ENCODE data around the gene TMED9. TPM values are rescaled to one million over a fixed set of nuclear protein-coding genes. Genes with fewer than 3 reads are reported as not detected.

TMED9 gene
- total and polyA plus RNA-seq, 4 donors = 53.6 to 147 (median 101) TPM

DNA sequence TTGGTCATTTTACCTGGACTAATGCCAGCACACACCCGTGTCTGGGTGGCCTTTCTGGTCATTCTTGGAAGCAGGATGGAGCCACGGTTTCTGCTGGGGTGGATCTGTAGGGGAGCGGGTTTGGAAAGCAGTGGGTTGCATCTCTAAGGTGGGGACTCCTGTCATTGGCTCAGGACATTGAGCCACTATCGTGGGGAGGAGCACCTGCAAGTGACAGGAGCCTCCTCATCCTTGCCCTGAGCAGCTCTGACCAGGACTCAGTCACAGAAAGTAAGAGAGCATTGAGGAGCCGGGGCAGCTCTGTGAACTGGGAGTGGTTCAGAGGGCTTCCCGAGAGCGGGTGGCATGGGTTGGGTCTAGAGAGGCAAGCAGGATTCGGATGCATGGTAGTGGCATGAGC is 11.6 kb downstream of the TMED9 start:
- no peak for DNase-seq (ENCODE audit: low read depth in 4 of 6, low spot score in 6 of 6)
- Histone ChIP-seq H3K27me3 (ENCODE audit: control insufficient read depth, insufficient read depth, low read length) (no peaks in the 10 kb centered on the region), H3K9me3 (ENCODE audit: control insufficient read depth, insufficient read depth, low read length) (no peaks in the 10 kb centered on the region), H3K4me3 (ENCODE audit: low read depth, low read length) (no peak overlapping the region), H3K27ac (ENCODE audit: low read depth, low read length) (no peak overlapping the region), H3K4me1 (ENCODE audit: control insufficient read depth, insufficient read depth, low read length) (peaks cover 48% of the 10 kb centered on the region), H3K36me3 (ENCODE audit: control insufficient read depth, insufficient read depth, low read length) (peaks cover 57% of the 10 kb centered on the region)
- 88% methylated on average over 8 of the region's 8 CpGs for WGBS (ENCODE audit: insufficient coverage)

DNA sequence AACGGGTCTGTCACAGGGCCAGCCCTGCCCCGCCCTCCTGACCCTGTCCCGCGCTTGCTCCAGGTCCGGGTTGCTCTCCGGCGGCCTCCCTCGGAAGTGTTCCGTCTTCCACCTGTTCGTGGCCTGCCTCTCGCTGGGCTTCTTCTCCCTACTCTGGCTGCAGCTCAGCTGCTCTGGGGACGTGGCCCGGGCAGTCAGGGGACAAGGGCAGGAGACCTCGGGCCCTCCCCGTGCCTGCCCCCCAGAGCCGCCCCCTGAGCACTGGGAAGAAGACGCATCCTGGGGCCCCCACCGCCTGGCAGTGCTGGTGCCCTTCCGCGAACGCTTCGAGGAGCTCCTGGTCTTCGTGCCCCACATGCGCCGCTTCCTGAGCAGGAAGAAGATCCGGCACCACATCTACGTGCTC is 12.1 kb downstream of the TMED9 start:
- no peak for DNase-seq (ENCODE audit: low read depth in 4 of 6, low spot score in 6 of 6)
- Histone ChIP-seq H3K36me3 (ENCODE audit: control insufficient read depth, insufficient read depth, low read length) (peaks cover 62% of the 10 kb centered on the region), H3K4me3 (ENCODE audit: low read depth, low read length) (no peak overlapping the region), H3K27me3 (ENCODE audit: control insufficient read depth, insufficient read depth, low read length) (no peaks in the 10 kb centered on the region), H3K9me3 (ENCODE audit: control insufficient read depth, insufficient read depth, low read length) (no peaks in the 10 kb centered on the region), H3K27ac (ENCODE audit: low read depth, low read length) (no peak overlapping the region), H3K4me1 (ENCODE audit: control insufficient read depth, insufficient read depth, low read length) (peaks cover 46% of the 10 kb centered on the region)
- WGBS (ENCODE audit: insufficient coverage) = 95% methylated on average over 27 of the region's 27 CpGs

DNA sequence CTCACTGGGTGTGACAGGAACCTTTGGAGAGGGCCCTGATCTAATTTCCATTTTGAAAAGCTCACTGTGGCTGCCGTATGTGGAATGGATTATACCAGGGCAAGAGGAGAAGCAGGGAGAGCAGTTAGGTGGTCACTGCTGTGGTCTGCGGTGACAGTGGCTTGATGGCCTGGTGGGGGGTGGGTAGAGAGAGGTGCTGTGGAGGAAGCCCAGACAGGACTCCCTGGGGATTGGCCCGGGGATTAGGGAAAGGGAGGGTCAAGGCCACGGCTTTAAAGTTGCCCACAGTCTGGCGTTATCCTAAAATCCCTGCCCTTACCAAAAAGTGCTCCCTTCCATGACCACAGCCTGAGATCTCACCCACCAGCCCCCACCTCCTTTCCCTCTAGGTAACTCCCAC is 12.7 kb downstream of the TMED9 start:
- peaks cover 67% of the 10 kb centered on the region for H3K36me3 ChIP-seq (ENCODE audit: control insufficient read depth, insufficient read depth, low read length)
- H3K4me1 ChIP-seq (ENCODE audit: control insufficient read depth, insufficient read depth, low read length) = peaks cover 41% of the 10 kb centered on the region
- H3K27me3 ChIP-seq (ENCODE audit: control insufficient read depth, insufficient read depth, low read length) = no peaks in the 10 kb centered on the region
- no peak overlapping the region for H3K27ac ChIP-seq (ENCODE audit: low read depth, low read length)
- H3K9me3 ChIP-seq (ENCODE audit: control insufficient read depth, insufficient read depth, low read length) = no peaks in the 10 kb centered on the region
- no peak overlapping the region for H3K4me3 ChIP-seq (ENCODE audit: low read depth, low read length)
- no peak for DNase-seq (ENCODE audit: low read depth in 4 of 6, low spot score in 6 of 6)
- 87% methylated on average over 3 of the region's 5 CpGs for WGBS (ENCODE audit: insufficient coverage)

DNA sequence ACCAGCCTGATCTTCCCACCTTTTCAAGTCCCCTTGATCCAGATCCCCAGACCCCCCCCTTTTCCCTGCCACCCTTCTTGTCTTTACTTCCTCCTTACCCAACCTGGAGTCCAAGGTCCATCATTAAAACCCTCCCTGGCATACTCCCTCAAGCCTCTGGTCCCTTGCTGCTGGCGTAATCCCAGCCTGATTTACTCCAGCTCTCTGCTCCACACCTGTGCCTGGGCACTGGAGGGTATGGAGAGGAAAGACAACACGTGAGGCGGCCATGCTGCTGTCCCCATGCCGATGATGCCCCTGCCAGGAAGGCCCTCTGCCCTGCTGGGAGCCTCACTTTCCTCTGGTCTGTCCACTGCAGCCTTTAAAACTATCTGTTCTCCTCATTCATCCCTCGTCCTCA is 13.1 kb downstream of the TMED9 start:
- peaks cover 71% of the 10 kb centered on the region for H3K36me3 ChIP-seq (ENCODE audit: control insufficient read depth, insufficient read depth, low read length)
- DNase-seq (ENCODE audit: low read depth in 4 of 6, low spot score in 6 of 6) = no peak
- no peaks in the 10 kb centered on the region for H3K27me3 ChIP-seq (ENCODE audit: control insufficient read depth, insufficient read depth, low read length)
- H3K27ac ChIP-seq (ENCODE audit: low read depth, low read length) = no peak overlapping the region
- H3K4me1 ChIP-seq (ENCODE audit: control insufficient read depth, insufficient read depth, low read length) = peaks cover 40% of the 10 kb centered on the region
- 83% methylated on average over 4 of the region's 5 CpGs for WGBS (ENCODE audit: insufficient coverage)
- no peak overlapping the region for H3K4me3 ChIP-seq (ENCODE audit: low read depth, low read length)
- no peaks in the 10 kb centered on the region for H3K9me3 ChIP-seq (ENCODE audit: control insufficient read depth, insufficient read depth, low read length)

DNA sequence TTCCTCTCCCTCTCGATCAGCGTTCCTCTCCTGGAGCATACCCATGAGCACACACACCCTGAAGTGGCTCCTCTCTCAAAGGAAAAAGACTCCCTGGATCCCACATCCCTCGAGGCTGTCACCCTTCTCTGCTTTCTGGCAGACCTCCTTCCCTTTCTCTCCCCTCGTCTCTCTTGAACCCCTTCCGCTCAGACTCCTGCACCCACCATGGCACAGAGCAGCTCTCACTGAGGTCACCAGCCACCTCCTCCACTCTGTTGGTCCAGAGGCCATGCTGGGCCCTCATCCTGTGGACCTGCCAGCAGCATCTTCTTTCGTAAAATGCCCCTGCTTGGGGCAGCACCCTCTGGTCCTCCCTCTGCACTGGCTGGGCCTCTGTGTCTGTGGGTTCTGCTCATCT is 13.7 kb downstream of the TMED9 start:
- WGBS (ENCODE audit: insufficient coverage) = 78% methylated on average over 6 of the region's 6 CpGs
- Histone ChIP-seq H3K27ac (ENCODE audit: low read depth, low read length) (no peak overlapping the region), H3K27me3 (ENCODE audit: control insufficient read depth, insufficient read depth, low read length) (no peaks in the 10 kb centered on the region), H3K36me3 (ENCODE audit: control insufficient read depth, insufficient read depth, low read length) (peaks cover 76% of the 10 kb centered on the region), H3K4me1 (ENCODE audit: control insufficient read depth, insufficient read depth, low read length) (peaks cover 35% of the 10 kb centered on the region), H3K9me3 (ENCODE audit: control insufficient read depth, insufficient read depth, low read length) (no peaks in the 10 kb centered on the region), H3K4me3 (ENCODE audit: low read depth, low read length) (no peak overlapping the region)
- DNase-seq (ENCODE audit: low read depth in 4 of 6, low spot score in 6 of 6) = no peak

DNA sequence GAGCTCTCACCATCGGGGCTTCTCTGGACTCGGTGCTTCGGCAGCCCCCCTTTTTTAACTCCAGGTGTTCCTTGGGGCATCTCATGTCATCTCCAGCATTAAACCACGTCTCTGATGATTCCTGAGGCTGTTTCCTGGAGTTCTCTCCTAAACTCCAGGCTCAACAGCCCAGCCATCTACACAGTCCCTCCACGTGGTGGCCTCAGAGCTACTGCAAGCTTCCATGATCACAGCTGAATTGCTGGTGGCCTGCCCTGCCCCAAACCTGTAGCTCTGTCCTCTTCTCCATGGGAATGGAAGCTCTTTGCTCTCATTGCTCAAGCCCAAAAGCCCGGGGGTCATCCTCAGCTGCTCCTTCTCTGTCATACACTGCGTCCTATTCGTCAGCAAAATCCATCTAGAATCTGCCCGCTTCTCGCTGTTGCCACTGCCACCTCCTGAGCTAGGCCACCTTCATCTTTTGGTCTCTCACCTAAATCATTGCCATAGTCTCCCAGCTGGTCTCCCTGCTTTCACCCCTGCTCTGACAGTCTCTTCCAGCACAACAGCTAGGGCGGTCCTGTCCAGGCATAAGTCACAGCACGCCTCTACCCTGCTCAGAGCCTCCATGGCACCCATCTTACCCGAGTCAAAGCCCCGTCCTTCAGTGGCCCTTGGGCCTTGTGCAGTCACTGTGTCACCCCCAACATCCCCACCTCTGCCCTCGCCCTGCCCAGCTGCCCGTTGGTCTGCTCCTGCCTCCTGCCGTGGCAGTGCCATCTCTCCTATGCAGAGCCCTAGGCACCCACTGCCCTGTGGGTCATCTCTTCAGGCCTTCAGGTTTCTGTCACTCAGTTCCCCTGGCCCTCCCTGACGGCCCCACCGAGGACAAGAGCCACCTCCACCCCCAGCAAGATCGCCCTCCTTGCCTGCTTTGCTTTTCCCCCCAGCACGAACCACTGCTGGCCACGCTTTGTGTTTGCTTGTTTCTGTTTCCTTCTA is 14.4 kb downstream of the TMED9 start:
- 92% methylated on average over 21 of the region's 22 CpGs for WGBS (ENCODE audit: insufficient coverage)
- no peak for DNase-seq (ENCODE audit: low read depth in 4 of 6, low spot score in 6 of 6)
- Histone ChIP-seq H3K9me3 (ENCODE audit: control insufficient read depth, insufficient read depth, low read length) (no peaks in the 10 kb centered on the region), H3K27ac (ENCODE audit: low read depth, low read length) (no peak overlapping the region), H3K4me1 (ENCODE audit: control insufficient read depth, insufficient read depth, low read length) (peaks cover 28% of the 10 kb centered on the region), H3K36me3 (ENCODE audit: control insufficient read depth, insufficient read depth, low read length) (peaks cover 79% of the 10 kb centered on the region), H3K27me3 (ENCODE audit: control insufficient read depth, insufficient read depth, low read length) (no peaks in the 10 kb centered on the region), H3K4me3 (ENCODE audit: low read depth, low read length) (no peak overlapping the region)

DNA sequence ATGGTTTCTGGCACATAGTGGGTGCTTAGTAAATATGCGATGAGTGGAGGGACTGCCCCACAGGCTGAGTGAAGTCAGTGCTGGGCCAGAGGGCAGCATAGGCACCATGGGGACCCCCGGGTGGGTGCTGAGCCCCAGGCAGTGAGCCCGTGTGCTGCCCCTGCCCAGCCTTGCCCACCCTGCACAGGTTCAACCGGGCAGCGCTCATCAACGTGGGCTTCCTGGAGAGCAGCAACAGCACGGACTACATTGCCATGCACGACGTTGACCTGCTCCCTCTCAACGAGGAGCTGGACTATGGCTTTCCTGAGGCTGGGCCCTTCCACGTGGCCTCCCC is 15.1 kb downstream of the TMED9 start:
- Histone ChIP-seq H3K27ac (ENCODE audit: low read depth, low read length) (no peak overlapping the region), H3K27me3 (ENCODE audit: control insufficient read depth, insufficient read depth, low read length) (no peaks in the 10 kb centered on the region), H3K36me3 (ENCODE audit: control insufficient read depth, insufficient read depth, low read length) (peaks cover 84% of the 10 kb centered on the region), H3K4me3 (ENCODE audit: low read depth, low read length) (no peak overlapping the region), H3K4me1 (ENCODE audit: control insufficient read depth, insufficient read depth, low read length) (peaks cover 21% of the 10 kb centered on the region), H3K9me3 (ENCODE audit: control insufficient read depth, insufficient read depth, low read length) (no peaks in the 10 kb centered on the region)
- no peak for DNase-seq (ENCODE audit: low read depth in 4 of 6, low spot score in 6 of 6)
- 53% methylated on average over 11 of the region's 11 CpGs for WGBS (ENCODE audit: insufficient coverage)

DNA sequence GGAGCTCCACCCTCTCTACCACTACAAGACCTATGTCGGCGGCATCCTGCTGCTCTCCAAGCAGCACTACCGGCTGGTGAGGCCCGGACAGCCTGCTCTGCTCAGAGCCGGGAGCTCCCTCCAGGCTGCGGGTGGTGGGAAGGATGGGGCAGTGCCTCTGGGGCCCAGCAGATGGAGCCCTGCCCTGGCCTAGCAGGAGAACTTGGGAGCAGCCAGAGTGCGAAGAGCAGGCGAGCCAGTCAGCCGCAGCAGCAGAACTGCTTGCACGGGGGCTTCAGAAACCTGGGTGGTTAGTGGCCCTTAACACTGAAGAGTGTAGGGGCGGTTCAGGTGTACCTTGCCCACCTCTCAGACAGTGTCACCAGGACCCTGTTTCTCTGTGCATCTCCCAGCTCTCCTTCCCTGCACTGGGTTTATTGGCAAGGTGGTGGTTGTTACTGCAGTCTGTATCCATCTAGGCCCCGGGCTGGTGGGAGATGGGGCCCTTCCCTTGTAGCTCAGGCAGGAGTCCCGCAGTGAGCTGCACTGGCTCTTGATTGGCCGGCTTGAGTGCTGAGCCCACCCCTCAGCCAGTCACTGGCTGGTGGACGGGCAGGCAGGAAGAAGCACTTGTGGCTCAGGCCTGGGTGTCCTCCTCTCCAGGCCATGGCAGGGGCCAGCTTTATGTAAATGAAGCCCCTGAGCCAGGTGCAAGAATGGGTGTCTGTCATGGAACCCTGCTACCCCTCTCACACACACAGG is 15.6 kb downstream of the TMED9 start:
- DNase-seq (ENCODE audit: low read depth in 4 of 6, low spot score in 6 of 6) = peak in 4 of 6 donors; percentile 45 to 86 (median 66)
- Histone ChIP-seq H3K27me3 (ENCODE audit: control insufficient read depth, insufficient read depth, low read length) (no peaks in the 10 kb centered on the region), H3K4me3 (ENCODE audit: low read depth, low read length) (no peak overlapping the region), H3K4me1 (ENCODE audit: control insufficient read depth, insufficient read depth, low read length) (peaks cover 18% of the 10 kb centered on the region), H3K27ac (ENCODE audit: low read depth, low read length) (no peak overlapping the region), H3K36me3 (ENCODE audit: control insufficient read depth, insufficient read depth, low read length) (peaks cover 84% of the 10 kb centered on the region), H3K9me3 (ENCODE audit: control insufficient read depth, insufficient read depth, low read length) (no peaks in the 10 kb centered on the region)
- WGBS (ENCODE audit: insufficient coverage) = 10% methylated on average over 12 of the region's 15 CpGs

DNA sequence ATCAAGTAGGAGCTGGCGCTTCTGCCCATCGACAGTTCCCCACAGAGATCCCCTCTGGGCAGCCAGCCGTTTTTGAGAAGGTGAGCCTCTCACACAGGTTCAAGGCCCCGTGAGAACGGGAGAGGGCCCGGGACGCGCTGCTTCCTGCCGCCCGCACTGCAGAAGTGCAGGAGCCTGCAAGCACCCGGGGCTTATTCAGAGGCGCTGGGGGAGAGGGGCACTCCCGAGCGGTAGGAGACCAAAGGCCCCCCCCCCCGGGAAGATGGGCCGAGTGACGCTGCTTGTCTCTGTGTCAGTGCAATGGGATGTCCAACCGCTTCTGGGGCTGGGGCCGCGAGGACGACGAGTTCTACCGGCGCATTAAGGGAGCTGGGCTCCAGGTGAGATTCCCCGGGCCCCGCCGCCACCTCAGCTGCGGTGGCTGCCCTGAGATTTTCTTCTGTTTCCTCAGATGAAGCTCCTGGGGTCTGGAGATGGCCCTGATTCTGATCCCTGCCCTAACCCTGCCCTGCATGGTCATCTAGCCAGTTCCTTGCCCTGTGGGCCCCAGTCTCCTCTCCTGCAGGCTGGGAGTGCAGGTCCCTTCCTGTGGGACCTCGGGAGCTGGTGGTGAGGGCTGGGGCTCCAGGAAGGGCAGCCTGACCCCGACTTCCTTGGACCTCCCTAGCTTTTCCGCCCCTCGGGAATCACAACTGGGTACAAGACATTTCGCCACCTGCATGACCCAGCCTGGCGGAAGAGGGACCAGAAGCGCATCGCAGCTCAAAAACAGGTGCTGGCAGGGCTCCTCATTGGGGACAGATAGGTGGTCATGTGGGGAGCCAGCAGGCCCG is 16.5 kb downstream of the TMED9 start:
- 88% methylated on average over 37 of the region's 37 CpGs for WGBS (ENCODE audit: insufficient coverage)
- H3K27me3 ChIP-seq (ENCODE audit: control insufficient read depth, insufficient read depth, low read length) = no peaks in the 10 kb centered on the region
- no peak for DNase-seq (ENCODE audit: low read depth in 4 of 6, low spot score in 6 of 6)
- no peak overlapping the region for H3K27ac ChIP-seq (ENCODE audit: low read depth, low read length)
- H3K36me3 ChIP-seq (ENCODE audit: control insufficient read depth, insufficient read depth, low read length) = peaks cover 86% of the 10 kb centered on the region
- H3K9me3 ChIP-seq (ENCODE audit: control insufficient read depth, insufficient read depth, low read length) = no peaks in the 10 kb centered on the region
- peaks cover 18% of the 10 kb centered on the region for H3K4me1 ChIP-seq (ENCODE audit: control insufficient read depth, insufficient read depth, low read length)
- H3K4me3 ChIP-seq (ENCODE audit: low read depth, low read length) = no peak overlapping the region

Data from spinal cord (tissue), 10 donors.